SU-DHL-6 (cell line): ENCODE results near the gene RNASE13.

ENCODE experiments used
- CTCF ChIP-seq: fragments of 200-600 bp; sonication (generic); IDR thresholded peaks from one replicate; pipeline ENCODE4 v1.5.1; 2017; ENCODE audit warnings: antibody characterized with exemption, mild to moderate bottlenecking, low read length, moderate library complexity; ENCODE audit not compliant: insufficient read depth, poor library complexity, severe bottlenecking
- EZH2phosphoT487 ChIP-seq: fragments of 200-600 bp; sonication (generic), shearing (Covaris generic); conservative IDR thresholded peaks from 2 replicates; pipeline ENCODE4 v1.6.1; 2018; ENCODE audit warnings: mild to moderate bottlenecking, antibody characterized with exemption, low read length, moderate library complexity, mixed read lengths

- TF ChIP-seq CTCF (no peak), EZH2phosphoT487 (no peak)
Observed at GRCh38 chr14:21054768-21055145, 20.1 kb upstream of the RNASE13 start.
